Gastrocnemius medialis (tissue), 4 donors: ENCODE data around the gene RND1. TPM values are rescaled to one million over a fixed set of nuclear protein-coding genes. Genes with fewer than 3 reads are reported as not detected.

Source experiments
- ATAC-seq, 2 donors: fragments of 150-250 bp; one replicate each; pipeline ENCODE4 v1.9.1; 2016
- DNase-seq, 2 donors: peaks; one replicate each; pipeline ENCODE4 v3.0.0-alpha.2; 2019
- H3K27ac ChIP-seq, 4 donors: fragments of 200-600 bp; sonication (generic); 1 replicate in 1 of 4; 2 replicates in 3 of 4; pipeline ENCODE4 v1.5.1; 2016 to 2018; ENCODE audit warnings: mild to moderate bottlenecking in 2 of 4, moderate library complexity in 1 of 4
- H3K27me3 ChIP-seq, 3 donors: fragments of 200-600 bp; sonication (generic) in 2 of 3; 1 replicate in 1 of 3; 2 replicates in 2 of 3; pipeline versions ENCODE4 v1.5.1 to v1.6.0; 2016 to 2019; ENCODE audit warnings: mild to moderate bottlenecking in 1 of 3, moderate library complexity in 1 of 3
- H3K36me3 ChIP-seq, 2 donors: fragments of 200-600 bp; sonication (generic) in 1 of 2; one replicate each; pipeline ENCODE4 v1.5.1; 2017 to 2018
- H3K4me1 ChIP-seq, 2 donors: fragments of 200-600 bp; sonication (generic) in 1 of 2; one replicate each; pipeline ENCODE4 v1.5.1; 2016 to 2017; ENCODE audit warnings: mild to moderate bottlenecking in 2 of 2
- H3K4me3 ChIP-seq, 4 donors: fragments of 200-600 bp; sonication (generic) in 3 of 4; 1 replicate in 1 of 4; 2 replicates in 3 of 4; pipeline ENCODE4 v1.5.1; 2016 to 2019; ENCODE audit warnings: mild to moderate bottlenecking in 2 of 4
- H3K9me3 ChIP-seq, 3 donors: fragments of 200-600 bp; sonication (generic) in 2 of 3; 1 replicate in 1 of 3; 2 replicates in 2 of 3; pipeline ENCODE4 v1.5.1; 2016 to 2019
- POLR2A ChIP-seq, 2 donors: fragments of 450-650 bp; IDR thresholded peaks; one replicate each; pipeline ENCODE4 v1.6.1; 2017; ENCODE audit warnings: antibody characterized with exemption in 2 of 2, mild to moderate bottlenecking in 2 of 2, moderate library complexity in 2 of 2
- in situ Hi-C, 4 donors: fragments of 200-750 bp; cut with MboI; loops; one replicate each; pipeline versions ENCODE4 v1.15.0 to v1.8.0; 2017; ENCODE audit warnings: low sequenced_read_pairs in 4 of 4
- intact Hi-C: fragments of 100-400 bp; cut with DNase I; formaldehyde crosslinking; loops from one replicate; pipeline ENCODE4 v1.15.1; 2023; ENCODE audit warnings: low total_unique reads
- total RNA-seq, 4 donors: library from RNA; depleted of rRNA; stranded (reverse); fragments of >200 nt; gene quantifications; one replicate each; pipeline versions ENCODE4 v1.1.0 to v1.2.3, GENCODE V29; 2016
- TF ChIP-seq, protein P1 (sequence below), 5 experiments: fragments of 450-650 bp in 3 of 5; fragments of 200-600 bp in 2 of 5; sonication (generic) in 2 of 5; IDR thresholded peaks in 4 of 5; conservative IDR thresholded peaks in 1 of 5; 1 replicate in 4 of 5; 2 replicates in 1 of 5; pipeline ENCODE4 v1.5.1; 2016 to 2019; ENCODE audit warnings: antibody characterized with exemption in 5 of 5, mild to moderate bottlenecking in 3 of 5, moderate library complexity in 3 of 5

RND1 gene
- total RNA-seq, 4 donors from 2014 or later = 0.36 TPM; not detected in 3

DNA sequence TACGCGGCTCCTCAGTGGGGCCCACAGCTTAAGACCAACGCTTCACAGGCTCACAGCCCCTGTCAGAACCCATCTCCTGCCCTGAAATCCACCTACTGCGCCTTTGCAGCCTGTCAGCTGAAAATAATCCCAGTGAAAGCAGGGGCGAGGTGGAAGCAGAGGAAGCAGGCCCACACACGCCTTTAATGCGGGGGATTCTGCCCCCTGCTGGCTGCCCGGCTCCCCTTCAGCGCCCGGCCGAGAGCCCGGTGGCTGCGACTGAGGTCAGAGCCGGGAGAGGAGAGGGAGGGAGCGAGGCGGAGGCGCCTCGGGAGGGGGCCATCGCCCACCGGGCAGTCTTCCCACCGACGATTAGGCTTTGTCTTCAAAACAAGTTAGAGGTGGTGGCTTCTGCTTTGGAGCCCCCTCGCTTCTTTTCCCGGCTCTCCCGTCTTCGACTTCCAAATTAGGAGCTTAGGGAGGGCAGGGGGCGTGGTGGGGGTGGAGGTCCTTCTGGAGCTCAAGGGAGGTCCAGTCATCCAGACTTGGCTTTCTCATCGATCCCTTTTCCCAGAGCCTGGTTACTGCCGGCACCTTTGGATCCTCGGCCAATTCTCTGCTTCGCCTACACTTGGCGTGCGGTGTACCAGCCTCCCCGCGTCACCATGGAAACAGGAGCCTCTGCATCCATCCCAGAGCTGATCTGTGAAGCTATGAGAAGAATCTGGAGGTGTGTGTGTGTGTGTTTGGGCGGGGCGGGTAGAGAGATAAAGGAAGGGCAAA is 25.2 kb upstream of the RND1 start:
- in situ Hi-C loops = no loop called here
- Histone ChIP-seq H3K36me3 (no peaks in the 10 kb centered on the region), H3K4me1 (no peaks in the 10 kb centered on the region), H3K27me3 (peaks cover 7 to 10% (median 7%) of the 10 kb centered on the region in 3 donors), H3K27ac (no peak overlapping the region), H3K4me3 (peak overlapping the region in 3 of 4 donors; percentile 25 to 42 (median 34)), H3K9me3 (no peaks in the 10 kb centered on the region)
- DNase-seq (peak; percentile 28 to 53), ATAC-seq (peak; percentile 79 to 89)
- intact Hi-C loops = loop anchor here (1.0 kb wide), 1 partner anchor 38 kb away; no protein-coding TSS in a partner anchor
- TF ChIP-seq, protein P1, sequence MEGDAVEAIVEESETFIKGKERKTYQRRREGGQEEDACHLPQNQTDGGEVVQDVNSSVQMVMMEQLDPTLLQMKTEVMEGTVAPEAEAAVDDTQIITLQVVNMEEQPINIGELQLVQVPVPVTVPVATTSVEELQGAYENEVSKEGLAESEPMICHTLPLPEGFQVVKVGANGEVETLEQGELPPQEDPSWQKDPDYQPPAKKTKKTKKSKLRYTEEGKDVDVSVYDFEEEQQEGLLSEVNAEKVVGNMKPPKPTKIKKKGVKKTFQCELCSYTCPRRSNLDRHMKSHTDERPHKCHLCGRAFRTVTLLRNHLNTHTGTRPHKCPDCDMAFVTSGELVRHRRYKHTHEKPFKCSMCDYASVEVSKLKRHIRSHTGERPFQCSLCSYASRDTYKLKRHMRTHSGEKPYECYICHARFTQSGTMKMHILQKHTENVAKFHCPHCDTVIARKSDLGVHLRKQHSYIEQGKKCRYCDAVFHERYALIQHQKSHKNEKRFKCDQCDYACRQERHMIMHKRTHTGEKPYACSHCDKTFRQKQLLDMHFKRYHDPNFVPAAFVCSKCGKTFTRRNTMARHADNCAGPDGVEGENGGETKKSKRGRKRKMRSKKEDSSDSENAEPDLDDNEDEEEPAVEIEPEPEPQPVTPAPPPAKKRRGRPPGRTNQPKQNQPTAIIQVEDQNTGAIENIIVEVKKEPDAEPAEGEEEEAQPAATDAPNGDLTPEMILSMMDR (IDR thresholded peaks at IDR 0.05 in 4 of 5, conservative IDR thresholded peaks at IDR 0.05 in 1 of 5) = peak; percentile 70 to 90 (median 86)
- TF ChIP-seq POLR2A (IDR thresholded peaks at IDR 0.05) = no peak

DNA sequence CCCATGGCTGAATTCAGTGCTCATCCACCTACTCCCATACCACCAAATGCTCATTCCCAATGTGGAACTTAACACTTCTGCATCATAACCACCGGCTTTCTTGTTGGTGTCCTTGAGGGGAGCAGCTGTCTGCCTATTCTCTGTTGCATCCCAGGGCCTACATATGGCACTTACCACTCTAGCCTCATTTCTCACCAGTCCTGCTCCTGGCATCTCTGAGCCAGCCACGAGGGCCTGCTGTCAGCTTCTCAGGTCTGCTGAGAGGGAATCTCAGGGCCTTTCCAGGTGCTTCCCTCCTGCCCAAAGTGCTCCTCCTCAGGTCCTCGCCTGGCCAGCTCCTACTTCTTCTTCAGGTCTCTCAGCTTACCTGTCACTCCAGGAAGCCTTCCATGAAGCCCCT is 24.0 kb upstream of the RND1 start:
- intact Hi-C loops = loop anchor here (1.0 kb wide), 1 partner anchor 36 kb away; no protein-coding TSS in a partner anchor
- Histone ChIP-seq H3K36me3 (no peaks in the 10 kb centered on the region), H3K4me1 (no peaks in the 10 kb centered on the region), H3K27ac (no peak overlapping the region), H3K27me3 (peaks cover 4 to 10% (median 7%) of the 10 kb centered on the region in 3 donors), H3K4me3 (no peak overlapping the region), H3K9me3 (no peaks in the 10 kb centered on the region)
- in situ Hi-C loops = loop anchor here in 2 of 4 donors (5.0 kb wide), 2 partner anchors 37 to 42 kb away; partner anchors contain the start of gene DDX23 (in 1 of the 2)
- no peak for DNase-seq
- TF ChIP-seq POLR2A (IDR thresholded peaks at IDR 0.05) = no peak
- TF ChIP-seq, protein P1 (IDR thresholded peaks at IDR 0.05 in 4 of 5, conservative IDR thresholded peaks at IDR 0.05 in 1 of 5) = no peak
- no peak for ATAC-seq

DNA sequence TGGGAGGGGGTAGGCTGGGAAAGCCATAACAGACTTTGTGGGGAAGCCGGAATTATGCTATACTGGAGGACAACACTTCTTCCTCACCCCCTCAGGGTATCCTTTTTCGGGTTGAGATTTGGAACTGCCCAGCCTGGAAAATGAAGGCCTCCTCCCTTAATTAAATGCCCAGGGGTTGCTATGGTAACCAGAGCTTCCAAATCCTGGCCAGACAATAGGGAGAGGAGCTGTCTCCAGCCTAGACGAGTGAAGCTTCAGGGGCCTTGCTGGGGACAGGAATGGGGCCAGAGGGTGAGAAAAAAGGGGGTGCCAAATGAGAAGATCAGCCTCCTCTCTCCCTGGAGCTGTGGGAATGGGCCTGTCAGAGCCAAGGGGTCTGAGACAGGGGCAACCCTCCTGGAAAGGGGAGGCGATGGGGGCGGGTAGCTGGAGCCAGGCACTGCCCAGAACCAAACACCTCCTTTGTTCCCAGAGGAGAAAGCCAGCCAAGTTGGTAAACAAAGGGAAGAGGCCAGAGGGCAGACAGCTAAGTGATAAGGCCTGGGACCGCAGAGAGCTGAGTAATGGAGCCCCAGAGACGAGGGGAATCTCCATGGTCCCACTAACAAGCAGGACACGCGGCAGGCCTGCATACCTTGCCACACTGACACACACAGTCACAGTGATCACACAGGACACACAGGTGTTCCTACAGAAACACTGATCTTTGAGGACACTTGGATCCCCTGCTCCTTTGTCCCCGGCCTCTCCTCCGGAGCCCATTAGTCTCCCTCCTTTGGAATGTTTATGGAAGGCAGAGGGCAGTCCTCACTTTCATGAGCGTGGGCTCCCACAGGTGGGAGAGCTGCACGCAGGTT is 17.9 kb upstream of the RND1 start:
- Histone ChIP-seq H3K9me3 (no peaks in the 10 kb centered on the region), H3K4me3 (no peak overlapping the region), H3K27ac (no peak overlapping the region), H3K27me3 (peaks cover 0 to 7% (median 6%) of the 10 kb centered on the region in 3 donors), H3K4me1 (no peaks in the 10 kb centered on the region), H3K36me3 (no peaks in the 10 kb centered on the region)
- no peak for ATAC-seq
- no peak for DNase-seq
- intact Hi-C loops = no loop called here
- in situ Hi-C loops = no loop called here
- TF ChIP-seq, protein P1 (IDR thresholded peaks at IDR 0.05 in 4 of 5, conservative IDR thresholded peaks at IDR 0.05 in 1 of 5) = no peak
- TF ChIP-seq POLR2A (IDR thresholded peaks at IDR 0.05) = no peak

- no peak for DNase-seq
Measured at GRCh38 chr12:48882972-48883304, 17.3 kb upstream of the RND1 start.

More at GRCh38 chr12:48882972-48883304, 17.3 kb upstream of the RND1 start:
- Histone ChIP-seq H3K27ac (peak overlapping the region in 1 of 4 donors; percentile 15), H3K9me3 (no peaks in the 10 kb centered on the region), H3K4me1 (no peaks in the 10 kb centered on the region), H3K36me3 (no peaks in the 10 kb centered on the region), H3K4me3 (no peak overlapping the region), H3K27me3 (peaks cover 0 to 7% (median 6%) of the 10 kb centered on the region in 3 donors)
- intact Hi-C loops (no loop called here), in situ Hi-C loops (no loop called here)
- ATAC-seq = no peak
- TF ChIP-seq, protein P1 (IDR thresholded peaks at IDR 0.05 in 4 of 5, conservative IDR thresholded peaks at IDR 0.05 in 1 of 5) = no peak
- no peak for TF ChIP-seq POLR2A (IDR thresholded peaks at IDR 0.05)
